Mammary epithelial cell (primary cell): ENCODE results near the gene PIP5K1C.

Experiments used
- CTCF ChIP-seq, 2 donors: IDR thresholded peaks in 1 of 2; conservative IDR thresholded peaks in 1 of 2; 2 replicates each; pipeline ENCODE4 v1.5.1; 2011 to 2012; ENCODE audit warnings: inconsistent platforms in 2 of 2, low read length in 2 of 2, mild to moderate bottlenecking in 2 of 2, control low read depth in 1 of 2, low read depth in 1 of 2; ENCODE audit not compliant: insufficient read depth in 1 of 2; ENCODE audit errors: extremely low read depth in 1 of 2
- EZH2 ChIP-seq: IDR thresholded peaks from 2 replicates; pipeline ENCODE4 v1.6.1; 2012; ENCODE audit warnings: low read length, inconsistent platforms, borderline replicate concordance

- TF ChIP-seq CTCF (conservative IDR thresholded peaks at IDR 0.05 in 1 of 2, IDR thresholded peaks at IDR 0.05 in 1 of 2; ENCODE audit: extremely low read depth in 1 of 2, insufficient read depth in 1 of 2, low read depth in 1 of 2, low read length in 2 of 2): no peak
- TF ChIP-seq EZH2: no peak
Observed at GRCh38 chr19:3712663-3713611, 12.7 kb upstream of the PIP5K1C start.
